Ovary (tissue), 3 donors: ENCODE measurements around the gene NR2F2.

Experiments
- CTCF ChIP-seq, 3 donors: fragments of 450-650 bp in 2 of 3; fragments of 200-600 bp in 1 of 3; IDR thresholded peaks; one replicate each; pipeline versions ENCODE4 v1.5.1 to v1.8.0; 2016 to 2022; ENCODE audit warnings: antibody characterized with exemption in 3 of 3, mild to moderate bottlenecking in 1 of 3
- POLR2A ChIP-seq: fragments of 450-650 bp; IDR thresholded peaks from one replicate; pipeline ENCODE4 v1.6.1; 2017; ENCODE audit warnings: antibody characterized with exemption, mild to moderate bottlenecking, moderate library complexity
- donor health status: DM: no; HTN: no; CAD: no.

DNA sequence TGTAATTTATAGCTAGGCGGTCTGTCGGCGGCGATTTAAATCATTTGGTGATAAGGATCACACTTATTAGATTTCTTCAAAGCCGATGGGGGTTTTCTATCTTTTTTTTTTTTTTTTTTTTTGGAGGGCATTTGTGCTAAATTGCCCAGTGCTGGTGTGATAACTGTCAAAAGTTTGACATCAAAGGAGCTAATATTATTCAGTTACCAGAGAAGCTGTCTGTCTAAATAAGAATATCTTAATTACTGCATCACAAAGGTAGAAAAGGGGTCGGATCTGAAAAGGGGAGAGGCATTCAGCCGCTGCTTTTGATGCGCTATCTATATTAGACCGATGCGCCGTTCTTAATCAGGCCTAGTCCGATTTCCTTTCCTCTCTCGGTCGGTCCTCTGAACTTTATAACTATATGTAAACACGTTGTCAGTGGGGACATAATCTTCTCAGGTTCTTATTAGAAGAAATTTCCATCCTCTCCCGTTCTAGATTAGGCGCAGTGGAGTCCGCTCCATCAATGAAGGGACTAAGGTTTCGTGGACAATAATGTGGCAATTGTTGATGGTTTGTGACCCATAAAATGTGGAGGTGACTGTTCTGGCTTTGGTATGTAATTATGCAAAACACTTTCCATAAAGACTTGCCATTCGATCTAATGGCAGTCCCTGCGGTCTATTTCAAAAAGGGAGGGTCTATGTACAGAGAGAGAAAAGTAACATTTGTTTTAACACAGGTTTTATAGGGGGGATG is 31.7 kb downstream of the NR2F2 start:
- no peak for TF ChIP-seq CTCF (IDR thresholded peaks at IDR 0.05)
- no peak for TF ChIP-seq POLR2A
